ENCODE results near the gene FYCO1. TPM values are rescaled to one million over a fixed set of nuclear protein-coding genes. Genes with fewer than 3 reads are reported as not detected.

Gene FYCO1
- total and polyA plus RNA-seq, 2 of the 8 experiments (the other 6 are each of a cell fraction or from before 2014, with no cell fraction given), result 4.8 to 10.8 TPM

- Histone ChIP-seq H3K23me2 (ENCODE audit: low read depth, low read length) (no peaks in the 10 kb centered on the region), H2AK5ac (ENCODE audit: low read depth, low read length) (no peak overlapping the region), H3K18ac (ENCODE audit: extremely low read depth, low read length) (no peak overlapping the region), H2BK120ac (replicated peaks; ENCODE audit: low read depth, low read length) (no peak overlapping the region), H4K91ac (replicated peaks; ENCODE audit: insufficient read length, low read length) (no peak overlapping the region), H2AFZ (ENCODE audit: low read length) (no peak overlapping the region), H3K9me3 (ENCODE audit: insufficient read depth in 2 of 2, low read depth in 1 of 2, low read length in 1 of 2) (no peaks in the 10 kb centered on the region), H4K5ac (ENCODE audit: insufficient read length, low read depth, low read length) (no peak overlapping the region), H2BK5ac (ENCODE audit: low read depth, low read length) (no peak overlapping the region), H3K9ac (replicated peaks in 1 of 4; ENCODE audit: extremely low read depth in 1 of 4, low read depth in 3 of 4, low read length in 3 of 4) (no peak overlapping the region), H3K4me1 (replicated peaks in 1 of 4; ENCODE audit: control insufficient read depth in 3 of 4, insufficient read depth in 4 of 4, low read length in 3 of 4) (peaks cover 0 to 3% (median 1%) of the 10 kb centered on the region in 4 experiments; a peak in 2 of 7 replicates), H3K4me2 (ENCODE audit: insufficient read depth in 1 of 2, low read depth in 2 of 2, low read length in 2 of 2) (no peak overlapping the region), H3K27ac (ENCODE audit: low read depth, low read length) (no peak overlapping the region), H4K20me1 (replicated peaks in 1 of 2; ENCODE audit: control insufficient read depth in 1 of 2, insufficient read depth in 2 of 2, low read length in 2 of 2) (no peaks in the 10 kb centered on the region), H2BK15ac (ENCODE audit: low read length) (no peak overlapping the region), H3K14ac (ENCODE audit: insufficient read length) (no peak overlapping the region), H3K79me1 (ENCODE audit: low read depth, low read length) (no peaks in the 10 kb centered on the region), H3K79me2 (ENCODE audit: control insufficient read depth in 1 of 2, insufficient read depth in 2 of 2, low read length in 2 of 2) (no peaks in the 10 kb centered on the region), H3K4me3 (ENCODE audit: extremely low read depth in 1 of 4, insufficient read depth in 2 of 4, low read depth in 3 of 4, low read length in 4 of 4) (no peak overlapping the region), H3K23ac (ENCODE audit: insufficient read length) (no peak overlapping the region), H3K4ac (replicated peaks; ENCODE audit: insufficient read length, low read depth, low read length) (no peak overlapping the region), H4K8ac (ENCODE audit: extremely low read depth, insufficient read depth, low read length) (no peak overlapping the region), H3K56ac (replicated peaks; ENCODE audit: insufficient read length, low read depth, low read length) (no peak overlapping the region), H3K27me3 (replicated peaks in 1 of 4; ENCODE audit: control insufficient read depth in 3 of 4, extremely low read depth in 1 of 4, insufficient read depth in 3 of 4, low read length in 3 of 4) (no peaks in the 10 kb centered on the region), H3K36me3 (ENCODE audit: control insufficient read depth in 2 of 4, insufficient read depth in 4 of 4, low read length in 3 of 4) (no peaks in the 10 kb centered on the region), H2BK20ac (ENCODE audit: low read length) (no peak overlapping the region), H2BK12ac (ENCODE audit: low read depth, low read length) (no peak overlapping the region)
- FAIRE-seq, result no peak
- CTCF ChIA-PET (ENCODE audit: partially characterized antibody), result no interaction called here
- POLR2A ChIA-PET (ENCODE audit: partially characterized antibody), result no interaction called here
- WGBS, 2 experiments (ENCODE audit: extremely low coverage in 1 of 2, insufficient coverage in 1 of 2, insufficient read length in 1 of 2, insufficient replicate concordance in 2 of 2, low coverage in 1 of 2, low lambda C conversion rate in 2 of 2, missing lambda C conversion rate in 1 of 2), result 68% methylated on average over 3 of the region's 3 CpGs; no CpG with 5 or more reads in 1 of the 2 experiments
- no peak for DNase-seq (ENCODE audit: low read depth in 1 of 2, low spot score in 2 of 2)
- TF ChIP-seq, protein P1, sequence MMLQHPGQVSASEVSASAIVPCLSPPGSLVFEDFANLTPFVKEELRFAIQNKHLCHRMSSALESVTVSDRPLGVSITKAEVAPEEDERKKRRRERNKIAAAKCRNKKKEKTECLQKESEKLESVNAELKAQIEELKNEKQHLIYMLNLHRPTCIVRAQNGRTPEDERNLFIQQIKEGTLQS (IDR thresholded peaks at IDR 0.05; ENCODE audit: insufficient read depth, low read depth, low read length), result no peak
- TF ChIP-seq NRF1 (IDR thresholded peaks at IDR 0.05; ENCODE audit: low read depth, low read length) (no peak), KDM4A (IDR thresholded peaks at IDR 0.05; ENCODE audit: low read depth, low read length, severe bottlenecking) (no peak), TCF12 (IDR thresholded peaks at IDR 0.05; ENCODE audit: low read depth, low read length) (no peak), CEBPB (IDR thresholded peaks at IDR 0.05; ENCODE audit: low read depth, low read length) (no peak), POLR2A (IDR thresholded peaks at IDR 0.05; ENCODE audit: control extremely low read depth in 1 of 2, low read depth in 2 of 2, low read length in 2 of 2) (no peak), CTBP2 (IDR thresholded peaks at IDR 0.05; ENCODE audit: borderline replicate concordance, insufficient read depth, insufficient read length, low read length) (no peak), FOSL1 (IDR thresholded peaks at IDR 0.05; ENCODE audit: insufficient read depth, low read depth, low read length) (no peak), POU5F1 (IDR thresholded peaks at IDR 0.05; ENCODE audit: low read depth, low read length) (no peak), JUN (IDR thresholded peaks at IDR 0.05; ENCODE audit: low read depth, low read length) (no peak), SP2 (IDR thresholded peaks at IDR 0.05; ENCODE audit: low read length) (no peak), ATF2 (IDR thresholded peaks at IDR 0.05; ENCODE audit: low read length) (no peak), SUZ12 (IDR thresholded peaks at IDR 0.05; ENCODE audit: low read length) (no peak), ASH2L (IDR thresholded peaks at IDR 0.05; ENCODE audit: low read length) (no peak)
Measured at GRCh38 chr3:45890405-45890804, 105.2 kb downstream of the FYCO1 start.
